Measurements from ENCODE around the gene OGDH. TPM values are rescaled to one million over a fixed set of nuclear protein-coding genes. Genes with fewer than 3 reads are reported as not detected.
"Not testable (repeated sequence)": the region's sequence is repeated elsewhere in the genome, so short reads cannot be mapped to it uniquely, and the experiment has no call there.

The OGDH gene
- total and polyA plus RNA-seq, 9 donors = 42.9 to 69.3 (median 59.8) TPM

DNA sequence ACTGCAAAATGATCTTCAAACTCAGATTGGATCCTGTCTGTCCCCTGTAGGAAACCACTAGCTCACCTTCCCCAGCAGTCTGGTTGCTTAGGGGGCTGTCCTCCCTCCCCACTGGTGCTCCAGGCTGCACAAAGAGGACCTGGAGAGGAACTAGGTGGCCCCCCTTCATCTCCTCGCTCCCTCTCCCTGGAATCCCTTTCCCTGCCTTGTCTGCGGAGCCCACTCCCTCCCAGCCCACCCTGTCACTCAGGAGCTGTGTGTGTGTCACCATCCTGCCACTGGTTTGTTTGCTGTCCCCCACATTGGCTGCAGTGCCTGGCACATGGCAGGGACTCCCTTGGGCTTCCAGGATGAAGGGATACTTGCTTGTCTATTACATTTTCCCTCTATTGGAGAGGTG lies 106.7 kb downstream of the OGDH start:
- Histone ChIP-seq H3K27me3 (ENCODE audit: control insufficient read depth, insufficient read depth, low read length) (no peaks in the 10 kb centered on the region), H3K4me1 (ENCODE audit: control insufficient read depth, insufficient read depth, low read length) (peaks cover 4% of the 10 kb centered on the region), H3K4me3 (ENCODE audit: low read length) (no peak overlapping the region), H3K9me3 (replicated peaks; ENCODE audit: control insufficient read depth, low read depth, low read length) (no peaks in the 10 kb centered on the region), H3K27ac (ENCODE audit: low read length) (no peak overlapping the region), H3K36me3 (ENCODE audit: control insufficient read depth, insufficient read depth, low read length) (peaks cover 17% of the 10 kb centered on the region)
- 53% methylated on average over 2 of the region's 2 CpGs for WGBS (ENCODE audit: insufficient coverage)
- DNase-seq = no peak

DNA sequence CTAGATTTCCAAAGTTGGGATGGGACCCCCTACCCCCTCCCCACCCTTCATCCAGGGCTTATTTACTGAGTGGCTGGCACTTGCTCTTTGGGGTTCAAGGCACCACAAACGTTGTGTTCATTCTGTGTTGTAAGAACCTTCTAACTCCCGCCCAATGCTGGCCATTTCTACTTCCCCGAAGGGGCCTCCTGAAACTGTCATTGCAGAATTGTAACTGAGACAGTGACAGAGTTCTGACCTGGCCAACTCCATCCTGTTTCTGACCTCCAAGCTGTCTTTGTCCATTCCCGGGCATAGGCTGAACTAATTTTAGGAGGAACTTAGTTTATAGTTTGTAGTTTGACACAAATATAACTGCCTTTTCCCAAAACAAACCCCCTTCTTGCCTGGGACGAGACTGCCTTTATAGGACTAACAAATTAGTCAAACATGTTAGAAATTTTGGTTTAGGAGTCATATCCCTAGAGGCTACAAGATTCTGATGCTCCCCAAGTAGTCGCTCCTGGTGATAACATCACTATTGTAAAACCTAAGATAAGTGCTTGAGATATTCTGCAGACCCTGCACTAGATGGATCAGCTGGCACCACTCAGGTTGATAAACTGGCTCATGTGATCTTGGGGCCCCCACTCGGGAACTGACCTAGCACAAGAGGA lies 107.4 kb downstream of the OGDH start:
- no peaks in the 10 kb centered on the region for H3K27me3 ChIP-seq (ENCODE audit: control insufficient read depth, insufficient read depth, low read length)
- no peak overlapping the region for H3K27ac ChIP-seq (ENCODE audit: low read length)
- H3K36me3 ChIP-seq (ENCODE audit: control insufficient read depth, insufficient read depth, low read length) = peaks cover 10% of the 10 kb centered on the region
- H3K4me3 ChIP-seq (ENCODE audit: low read length) = no peak overlapping the region
- no peaks in the 10 kb centered on the region for H3K9me3 ChIP-seq (replicated peaks; ENCODE audit: control insufficient read depth, low read depth, low read length)
- H3K4me1 ChIP-seq (ENCODE audit: control insufficient read depth, insufficient read depth, low read length) = peaks cover 4% of the 10 kb centered on the region
- 59% methylated on average over 5 of the region's 7 CpGs for WGBS (ENCODE audit: insufficient coverage)
- DNase-seq = no peak

DNA sequence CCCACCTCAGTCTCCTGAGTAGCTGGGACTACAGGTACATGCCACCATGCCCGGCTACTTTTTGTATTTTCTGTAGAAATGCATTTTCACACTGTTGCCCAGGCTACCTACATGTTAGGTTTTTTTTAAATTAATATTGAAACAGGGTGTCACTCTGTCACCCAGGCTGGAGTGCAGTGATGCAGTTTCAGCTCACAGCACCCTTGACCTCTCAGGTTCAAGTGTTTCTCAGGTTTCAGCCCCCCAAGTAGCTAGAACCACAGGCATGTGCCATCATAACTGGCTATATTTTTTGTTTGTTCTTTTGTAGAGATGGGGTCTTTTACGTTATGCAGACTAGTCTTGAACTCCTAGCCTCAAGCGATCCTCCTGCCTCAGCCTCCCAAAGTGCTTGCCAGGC lies 109.8 kb downstream of the OGDH start:
- no peaks in the 10 kb centered on the region for H3K36me3 ChIP-seq (ENCODE audit: control insufficient read depth, insufficient read depth, low read length)
- H3K27me3 ChIP-seq (ENCODE audit: control insufficient read depth, insufficient read depth, low read length) = no peaks in the 10 kb centered on the region
- no peak for DNase-seq
- WGBS (ENCODE audit: insufficient coverage) = 93% methylated on average over 2 of the region's 3 CpGs
- no peak overlapping the region for H3K4me3 ChIP-seq (ENCODE audit: low read length)
- no peaks in the 10 kb centered on the region for H3K9me3 ChIP-seq (replicated peaks; ENCODE audit: control insufficient read depth, low read depth, low read length)
- H3K27ac ChIP-seq (ENCODE audit: low read length) = no peak overlapping the region
- peaks cover 4% of the 10 kb centered on the region for H3K4me1 ChIP-seq (ENCODE audit: control insufficient read depth, insufficient read depth, low read length)

DNA sequence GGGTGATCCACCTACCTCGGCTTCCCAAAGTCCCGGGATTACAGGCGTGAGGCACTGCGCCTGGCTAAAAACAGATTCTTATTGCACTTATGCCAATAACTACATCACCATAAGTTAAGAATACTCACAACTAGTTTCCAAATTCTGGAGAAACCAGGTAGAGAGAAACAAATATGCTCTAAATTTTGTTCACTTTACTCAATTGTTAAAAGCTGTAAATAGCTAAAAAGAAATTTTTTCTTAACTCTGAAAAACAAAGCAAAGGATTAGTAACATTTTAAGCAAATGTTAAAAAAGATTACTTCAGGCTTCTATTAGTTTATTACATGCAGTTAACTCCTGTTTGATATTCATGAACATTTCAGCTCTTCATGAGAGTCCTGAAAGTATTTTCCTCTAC lies 113.9 kb downstream of the OGDH start:
- Histone ChIP-seq H3K9me3 (replicated peaks; ENCODE audit: control insufficient read depth, low read depth, low read length) (no peaks in the 10 kb centered on the region), H3K27me3 (ENCODE audit: control insufficient read depth, insufficient read depth, low read length) (no peaks in the 10 kb centered on the region), H3K4me1 (ENCODE audit: control insufficient read depth, insufficient read depth, low read length) (no peaks in the 10 kb centered on the region), H3K27ac (ENCODE audit: low read length) (no peak overlapping the region), H3K36me3 (ENCODE audit: control insufficient read depth, insufficient read depth, low read length) (no peaks in the 10 kb centered on the region), H3K4me3 (ENCODE audit: low read length) (no peak overlapping the region)
- no peak for DNase-seq
- WGBS (ENCODE audit: insufficient coverage) = 100% methylated on average over 1 of the region's 4 CpGs

GRCh38 chr7:44724276-44724675 lies 117.8 kb downstream of the OGDH start:
- H3K36me3 ChIP-seq (ENCODE audit: control insufficient read depth, insufficient read depth, low read length) = no peaks in the 10 kb centered on the region
- H3K27ac ChIP-seq (ENCODE audit: low read length) = no peak overlapping the region
- no peak for DNase-seq
- peaks cover 4% of the 10 kb centered on the region for H3K4me1 ChIP-seq (ENCODE audit: control insufficient read depth, insufficient read depth, low read length)
- H3K9me3 ChIP-seq (replicated peaks; ENCODE audit: control insufficient read depth, low read depth, low read length) = no peaks in the 10 kb centered on the region
- H3K4me3 ChIP-seq (ENCODE audit: low read length) = no peak overlapping the region
- no peaks in the 10 kb centered on the region for H3K27me3 ChIP-seq (ENCODE audit: control insufficient read depth, insufficient read depth, low read length)
- WGBS (ENCODE audit: insufficient coverage) = 90% methylated on average over 4 of the region's 4 CpGs

DNA sequence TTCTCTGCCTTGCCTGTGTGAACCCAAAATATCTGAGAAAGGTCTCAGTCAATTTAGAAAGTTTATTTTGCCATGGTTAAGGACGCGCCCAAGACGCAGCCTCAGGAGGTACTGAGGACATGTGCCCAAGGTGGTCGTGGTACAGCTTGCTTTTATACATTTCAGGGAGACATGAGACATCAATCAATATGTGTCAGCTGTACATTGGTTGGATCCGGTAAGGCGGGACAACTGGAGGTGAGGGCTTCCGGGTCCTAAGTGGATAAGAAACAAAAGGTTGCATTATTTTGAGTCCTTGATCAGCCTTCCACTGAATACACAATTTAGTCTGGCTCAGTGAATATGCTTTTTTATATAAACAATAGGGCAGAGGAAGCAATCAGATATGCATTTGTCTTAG lies 119.8 kb downstream of the OGDH start:
- H3K36me3 ChIP-seq (ENCODE audit: control insufficient read depth, insufficient read depth, low read length); H3K9me3 ChIP-seq (replicated peaks; ENCODE audit: control insufficient read depth, low read depth, low read length); H3K27ac ChIP-seq (ENCODE audit: low read length); DNase-seq; H3K4me3 ChIP-seq (ENCODE audit: low read length); H3K4me1 ChIP-seq (ENCODE audit: control insufficient read depth, insufficient read depth, low read length); H3K27me3 ChIP-seq (ENCODE audit: control insufficient read depth, insufficient read depth, low read length): not testable (repeated sequence)
- WGBS (ENCODE audit: insufficient coverage) = 51% methylated on average over 4 of the region's 7 CpGs

DNA sequence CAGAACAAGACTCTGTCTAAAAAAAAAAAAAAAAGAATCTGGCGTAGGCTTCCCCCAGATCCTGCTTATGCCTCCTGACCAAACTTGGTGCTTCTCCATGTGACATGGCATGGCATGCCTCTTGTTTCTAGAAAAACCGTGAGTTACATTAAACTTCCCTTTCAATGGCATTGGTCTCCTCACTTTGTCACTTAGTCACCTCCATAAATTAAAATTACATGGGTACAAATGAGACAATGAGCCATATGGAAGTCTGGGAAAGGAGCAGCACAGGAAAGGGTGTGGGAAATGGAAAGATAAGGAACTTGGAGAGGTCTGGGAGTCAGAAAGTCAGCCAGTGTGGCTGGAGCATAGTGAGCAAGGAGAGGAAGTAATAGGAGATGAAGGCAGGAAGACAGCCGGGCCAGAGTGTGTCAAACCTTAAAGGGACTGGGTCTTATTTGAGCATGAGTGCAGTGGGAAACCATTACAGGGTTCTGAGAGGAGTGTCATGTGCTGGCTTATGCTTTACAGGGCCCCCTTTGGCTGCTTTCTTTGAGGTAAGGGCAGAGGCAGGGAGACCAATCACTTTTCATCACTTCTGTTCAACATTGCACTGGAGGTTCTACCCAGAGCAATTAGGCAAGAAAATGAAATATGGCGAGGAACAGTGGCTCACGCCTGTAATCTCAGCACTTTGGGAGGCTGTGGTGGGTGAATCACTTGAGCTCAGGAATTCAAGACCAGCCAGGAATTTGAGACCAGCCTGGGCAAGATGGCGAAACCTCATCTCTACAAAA lies 120.9 kb downstream of the OGDH start:
- no peaks in the 10 kb centered on the region for H3K27me3 ChIP-seq (ENCODE audit: control insufficient read depth, insufficient read depth, low read length)
- WGBS (ENCODE audit: insufficient coverage) = 0% methylated on average over 2 of the region's 6 CpGs
- no peak overlapping the region for H3K27ac ChIP-seq (ENCODE audit: low read length)
- H3K4me3 ChIP-seq (ENCODE audit: low read length) = no peak overlapping the region
- H3K4me1 ChIP-seq (ENCODE audit: control insufficient read depth, insufficient read depth, low read length) = peaks cover 4% of the 10 kb centered on the region
- DNase-seq = no peak
- H3K9me3 ChIP-seq (replicated peaks; ENCODE audit: control insufficient read depth, low read depth, low read length) = no peaks in the 10 kb centered on the region
- no peaks in the 10 kb centered on the region for H3K36me3 ChIP-seq (ENCODE audit: control insufficient read depth, insufficient read depth, low read length)

DNA sequence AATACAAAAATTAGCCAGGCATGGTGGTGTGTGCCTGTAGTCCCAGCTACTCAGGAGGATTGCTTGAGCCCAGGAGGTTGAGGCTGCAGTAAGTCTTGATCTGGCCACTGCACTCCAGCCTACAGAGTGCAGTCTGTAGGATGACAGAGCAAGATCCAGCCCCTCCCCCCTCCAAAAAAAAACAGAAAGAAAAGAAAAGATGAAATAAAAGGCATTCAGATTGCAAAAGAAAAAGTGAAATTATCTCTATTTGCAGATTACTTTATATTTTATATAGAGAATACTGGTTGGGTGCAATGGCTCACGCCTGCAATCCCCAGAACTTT lies 121.5 kb downstream of the OGDH start:
- Histone ChIP-seq H3K36me3 (ENCODE audit: control insufficient read depth, insufficient read depth, low read length) (no peaks in the 10 kb centered on the region), H3K9me3 (replicated peaks; ENCODE audit: control insufficient read depth, low read depth, low read length) (no peaks in the 10 kb centered on the region), H3K27ac (ENCODE audit: low read length) (no peak overlapping the region), H3K4me1 (ENCODE audit: control insufficient read depth, insufficient read depth, low read length) (peaks cover 4% of the 10 kb centered on the region), H3K27me3 (ENCODE audit: control insufficient read depth, insufficient read depth, low read length) (no peaks in the 10 kb centered on the region), H3K4me3 (ENCODE audit: low read length) (no peak overlapping the region)
- DNase-seq = no peak
- no CpG with 5 or more reads among the region's 1 CpG for WGBS (ENCODE audit: insufficient coverage)

DNA sequence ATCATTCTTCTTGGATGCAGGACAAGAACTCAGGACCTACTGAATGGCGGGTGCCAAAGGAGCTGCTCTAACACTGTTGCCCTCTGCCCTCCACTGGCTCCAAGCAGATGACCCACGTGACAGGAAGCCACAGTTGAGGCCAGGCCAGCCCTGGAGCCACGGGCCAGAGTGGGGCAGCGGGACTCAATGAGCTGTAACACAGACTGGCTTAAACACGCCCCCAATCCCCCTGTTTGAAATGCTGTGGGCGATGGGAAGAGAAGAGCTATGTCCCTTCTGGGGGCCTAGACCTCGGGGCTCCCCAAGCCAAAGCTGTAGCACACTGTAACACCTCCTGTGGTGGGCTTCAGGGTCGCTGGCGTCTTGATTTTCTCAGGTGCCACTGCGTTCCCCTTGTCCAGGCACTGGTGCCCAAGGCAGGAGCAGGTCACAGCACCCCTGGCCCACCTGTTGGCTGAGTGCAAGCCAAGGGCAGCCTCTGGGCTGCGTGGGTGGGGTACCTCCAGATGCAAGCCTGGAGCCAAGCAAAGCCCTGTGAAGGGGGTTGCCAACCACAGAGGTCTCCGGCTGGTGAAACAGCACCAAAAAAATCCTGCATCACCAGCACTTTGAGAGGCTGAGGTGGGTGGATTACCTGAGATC lies 123.6 kb downstream of the OGDH start:
- 79% methylated on average over 11 of the region's 12 CpGs for WGBS (ENCODE audit: insufficient coverage)

GRCh38 chr7:44732971-44733370 lies 126.5 kb downstream of the OGDH start:
- H3K9me3 ChIP-seq (replicated peaks; ENCODE audit: control insufficient read depth, low read depth, low read length); H3K4me3 ChIP-seq (ENCODE audit: low read length); H3K27me3 ChIP-seq (ENCODE audit: control insufficient read depth, insufficient read depth, low read length); H3K36me3 ChIP-seq (ENCODE audit: control insufficient read depth, insufficient read depth, low read length); H3K4me1 ChIP-seq (ENCODE audit: control insufficient read depth, insufficient read depth, low read length); H3K27ac ChIP-seq (ENCODE audit: low read length); DNase-seq: not testable (repeated sequence)
- 87% methylated on average over 3 of the region's 6 CpGs for WGBS (ENCODE audit: insufficient coverage)

More for the DNA sequence above, 123.6 kb downstream of the OGDH start:
- Histone ChIP-seq H3K27ac (ENCODE audit: low read length) (no peak overlapping the region), H3K9me3 (replicated peaks; ENCODE audit: control insufficient read depth, low read depth, low read length) (no peaks in the 10 kb centered on the region), H3K36me3 (ENCODE audit: control insufficient read depth, insufficient read depth, low read length) (no peaks in the 10 kb centered on the region), H3K4me3 (ENCODE audit: low read length) (no peak overlapping the region), H3K27me3 (ENCODE audit: control insufficient read depth, insufficient read depth, low read length) (no peaks in the 10 kb centered on the region), H3K4me1 (ENCODE audit: control insufficient read depth, insufficient read depth, low read length) (peaks cover 4% of the 10 kb centered on the region)
- no peak for DNase-seq
